NK-92 (cell line): ENCODE measurements around the gene ACSS3.
"Not testable (repeated sequence)": the region's sequence is repeated elsewhere in the genome, so short reads cannot be mapped to it uniquely, and the experiment has no call there.

Experiments
- DNase-seq: peaks from one replicate; lab custom pipeline; 2025; ENCODE audit not compliant: unreplicated experiment; lab: John Stamatoyannopoulos, UW

The ACSS3 gene, protein sequence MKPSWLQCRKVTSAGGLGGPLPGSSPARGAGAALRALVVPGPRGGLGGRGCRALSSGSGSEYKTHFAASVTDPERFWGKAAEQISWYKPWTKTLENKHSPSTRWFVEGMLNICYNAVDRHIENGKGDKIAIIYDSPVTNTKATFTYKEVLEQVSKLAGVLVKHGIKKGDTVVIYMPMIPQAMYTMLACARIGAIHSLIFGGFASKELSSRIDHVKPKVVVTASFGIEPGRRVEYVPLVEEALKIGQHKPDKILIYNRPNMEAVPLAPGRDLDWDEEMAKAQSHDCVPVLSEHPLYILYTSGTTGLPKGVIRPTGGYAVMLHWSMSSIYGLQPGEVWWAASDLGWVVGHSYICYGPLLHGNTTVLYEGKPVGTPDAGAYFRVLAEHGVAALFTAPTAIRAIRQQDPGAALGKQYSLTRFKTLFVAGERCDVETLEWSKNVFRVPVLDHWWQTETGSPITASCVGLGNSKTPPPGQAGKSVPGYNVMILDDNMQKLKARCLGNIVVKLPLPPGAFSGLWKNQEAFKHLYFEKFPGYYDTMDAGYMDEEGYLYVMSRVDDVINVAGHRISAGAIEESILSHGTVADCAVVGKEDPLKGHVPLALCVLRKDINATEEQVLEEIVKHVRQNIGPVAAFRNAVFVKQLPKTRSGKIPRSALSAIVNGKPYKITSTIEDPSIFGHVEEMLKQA

DNA sequence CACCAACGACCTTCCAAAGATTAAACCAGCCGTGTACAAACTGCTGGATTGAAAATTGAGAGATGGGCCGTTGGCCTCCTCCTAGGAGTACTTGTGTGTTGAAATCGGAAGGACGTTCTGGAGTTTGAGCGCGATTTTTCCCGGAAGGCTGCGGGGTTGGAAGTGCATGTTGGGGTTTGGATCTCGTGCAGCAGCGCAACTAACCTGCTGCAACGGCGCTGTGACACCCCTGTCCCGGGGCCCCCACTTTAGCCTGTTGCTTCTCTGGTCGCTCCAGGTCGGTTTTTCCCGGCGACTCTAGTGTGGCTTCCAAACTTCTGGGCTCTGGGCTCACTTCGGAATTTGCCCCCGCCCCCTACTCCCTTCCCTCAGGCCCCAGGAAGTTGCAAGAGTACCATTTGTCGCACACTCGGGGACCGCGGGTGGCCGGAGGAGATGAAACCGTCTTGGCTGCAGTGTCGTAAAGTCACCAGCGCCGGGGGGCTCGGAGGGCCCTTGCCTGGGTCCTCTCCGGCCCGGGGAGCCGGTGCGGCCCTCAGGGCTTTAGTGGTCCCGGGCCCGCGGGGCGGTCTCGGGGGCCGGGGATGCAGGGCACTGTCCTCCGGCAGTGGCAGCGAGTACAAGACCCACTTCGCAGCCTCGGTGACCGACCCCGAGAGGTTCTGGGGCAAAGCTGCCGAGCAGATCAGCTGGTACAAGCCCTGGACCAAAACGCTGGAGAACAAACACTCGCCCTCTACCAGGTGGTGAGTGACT is at the start of gene ACSS3:
ACSS3 (plus strand) TSS at position 394 of the 756 bp plus-strand sequence; CDS start at position 436, 42 bp downstream.
- DNase-seq, result no peak

DNA sequence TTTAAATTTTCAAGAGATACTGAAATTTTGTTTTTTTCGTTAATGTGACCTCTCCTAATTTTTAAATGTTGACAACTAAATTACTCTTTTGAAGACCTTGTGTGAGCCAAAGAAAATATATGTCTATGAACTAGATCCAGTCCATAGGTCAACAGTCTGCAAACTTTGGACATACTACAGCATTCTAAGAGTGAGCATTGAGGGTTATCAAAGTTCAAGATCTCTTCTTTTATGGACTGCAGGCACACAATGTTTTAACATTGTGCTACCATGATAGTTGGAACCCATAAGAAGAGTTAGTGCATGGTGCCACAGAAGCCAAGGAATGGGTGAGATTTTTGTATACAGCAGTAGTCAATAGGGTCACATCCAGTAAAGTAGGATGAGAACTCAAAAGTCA is 43.0 kb upstream of the ACSS3 start:
- DNase-seq, result no peak

DNA sequence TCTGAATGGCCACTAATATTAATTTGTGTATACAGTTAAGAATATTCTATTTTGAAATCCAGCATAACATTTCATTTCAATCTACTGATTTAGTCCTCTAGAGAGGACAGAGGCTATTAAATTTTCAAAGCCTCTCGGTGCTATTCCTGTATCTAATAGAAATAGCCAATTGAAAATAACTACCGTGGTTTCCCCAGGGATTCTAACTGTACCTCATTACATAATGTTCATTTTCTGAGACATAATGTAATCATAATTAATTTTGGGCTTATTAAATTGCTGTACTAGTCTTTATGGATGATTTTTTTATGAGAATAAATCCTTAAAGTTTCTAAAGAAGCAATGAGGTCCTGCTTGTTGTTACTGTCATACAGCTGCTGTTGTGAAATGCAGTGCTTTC is 38.6 kb upstream of the ACSS3 start:
- no peak for DNase-seq

DNA sequence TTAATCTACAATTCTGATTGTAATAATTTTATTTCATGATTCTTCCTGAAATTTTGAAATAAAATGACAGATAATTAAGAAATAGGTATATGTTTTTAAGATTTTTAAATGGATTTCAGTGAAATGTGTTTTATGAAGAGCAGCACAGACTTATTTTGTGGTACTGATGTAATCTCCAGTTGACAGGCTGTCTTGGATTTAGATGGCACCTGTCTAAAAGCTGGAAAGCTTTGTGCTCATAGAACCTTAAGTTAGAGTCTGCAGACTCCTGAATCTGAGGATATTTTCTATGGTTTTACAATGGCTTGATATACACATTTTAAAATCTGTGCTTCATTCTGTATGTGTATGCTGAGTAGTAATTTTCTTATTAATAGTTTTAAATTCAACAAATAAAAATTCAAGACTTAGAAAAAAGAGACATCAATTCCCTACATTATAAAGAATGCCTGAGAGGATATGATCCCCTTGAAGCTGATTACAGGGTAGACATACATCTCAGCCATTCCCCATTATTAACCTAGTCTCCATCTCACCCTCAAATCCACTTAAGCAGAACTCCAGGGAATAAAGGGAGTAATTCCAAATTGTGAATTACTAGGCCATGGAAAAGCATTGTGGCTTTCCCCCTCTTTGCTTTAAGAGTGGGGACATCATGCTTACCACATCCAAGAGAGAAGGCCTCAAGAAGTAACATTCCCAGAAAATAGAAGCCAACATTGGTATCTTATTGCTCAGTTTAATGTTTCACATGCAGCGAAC is 33.7 kb upstream of the ACSS3 start:
- DNase-seq, result no peak

DNA sequence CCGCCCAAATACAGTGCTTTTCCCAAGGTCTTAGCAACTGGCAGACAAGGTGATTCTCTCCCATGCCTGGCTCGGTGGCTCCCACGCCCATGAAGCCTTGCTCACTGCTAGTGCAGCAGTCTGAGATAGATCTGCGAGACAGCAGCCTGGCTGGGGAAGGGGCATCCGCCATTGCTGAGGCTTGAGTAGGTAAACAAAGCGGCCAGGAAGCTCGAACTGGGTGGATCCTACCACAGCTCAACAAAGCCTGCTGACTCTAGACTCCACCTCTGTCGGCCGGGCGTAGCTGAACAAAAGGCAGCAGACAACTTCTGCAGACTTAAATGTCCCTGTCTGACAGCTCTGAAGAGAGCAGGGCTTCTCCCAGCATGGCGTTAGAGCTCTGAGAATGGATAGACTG is 12.9 kb upstream of the ACSS3 start:
- DNase-seq, result not testable (repeated sequence)

DNA sequence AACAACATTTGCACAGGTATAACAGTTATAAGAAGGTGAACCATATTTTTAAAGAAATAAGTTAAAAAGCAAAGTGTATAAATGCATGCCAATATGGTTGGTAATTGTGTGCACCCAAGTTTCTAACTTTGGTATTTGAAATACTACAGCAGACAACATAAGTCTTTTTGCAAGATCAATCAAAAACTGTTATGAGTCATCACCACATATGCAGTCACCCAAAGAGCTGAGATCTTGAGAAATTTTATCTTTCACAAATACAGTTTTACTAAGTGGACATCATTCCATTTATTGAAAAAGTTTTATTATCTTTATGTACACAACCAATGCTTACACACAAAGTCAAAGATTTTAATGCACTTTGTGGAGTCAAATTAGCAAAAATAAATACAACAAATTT is 7.0 kb upstream of the ACSS3 start:
- DNase-seq, result no peak

DNA sequence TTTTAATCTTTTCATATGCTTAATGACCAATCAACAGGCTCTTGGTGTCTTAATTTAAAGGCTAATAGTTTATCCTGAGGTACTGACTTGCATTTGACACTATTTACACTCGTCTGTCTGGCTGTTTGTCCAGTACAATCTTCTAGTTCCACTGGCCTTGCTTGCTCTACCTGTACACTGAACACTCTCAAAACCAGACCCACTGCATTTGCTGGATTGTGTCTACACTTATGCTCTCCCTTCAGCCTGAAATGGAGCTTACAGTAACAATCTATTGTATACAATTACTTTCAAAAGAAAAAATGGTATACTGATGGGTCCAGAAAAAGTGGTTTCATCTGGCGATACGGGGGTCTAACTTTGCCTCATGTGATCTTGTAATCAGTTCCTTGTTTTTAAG is 2.3 kb upstream of the ACSS3 start:
- DNase-seq, result no peak

DNA sequence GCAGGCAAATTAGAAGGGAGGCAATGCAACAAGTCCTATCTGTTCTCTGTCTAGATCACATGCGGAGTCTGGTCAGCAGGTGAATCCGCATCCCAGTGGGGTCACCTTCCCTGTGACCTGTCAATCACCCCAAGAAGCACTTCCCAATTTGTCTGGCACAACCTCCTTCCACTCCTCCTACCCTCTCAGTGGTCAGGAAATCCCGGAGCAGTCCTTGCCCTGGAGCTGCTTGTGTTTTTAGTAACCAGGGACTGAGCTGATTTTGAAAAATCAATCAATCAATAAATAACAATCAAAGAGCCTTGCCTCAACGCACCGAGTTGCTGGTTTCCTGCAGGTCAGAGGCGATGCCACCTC is 572 bp upstream of the ACSS3 start:
- DNase-seq, result no peak

DNA sequence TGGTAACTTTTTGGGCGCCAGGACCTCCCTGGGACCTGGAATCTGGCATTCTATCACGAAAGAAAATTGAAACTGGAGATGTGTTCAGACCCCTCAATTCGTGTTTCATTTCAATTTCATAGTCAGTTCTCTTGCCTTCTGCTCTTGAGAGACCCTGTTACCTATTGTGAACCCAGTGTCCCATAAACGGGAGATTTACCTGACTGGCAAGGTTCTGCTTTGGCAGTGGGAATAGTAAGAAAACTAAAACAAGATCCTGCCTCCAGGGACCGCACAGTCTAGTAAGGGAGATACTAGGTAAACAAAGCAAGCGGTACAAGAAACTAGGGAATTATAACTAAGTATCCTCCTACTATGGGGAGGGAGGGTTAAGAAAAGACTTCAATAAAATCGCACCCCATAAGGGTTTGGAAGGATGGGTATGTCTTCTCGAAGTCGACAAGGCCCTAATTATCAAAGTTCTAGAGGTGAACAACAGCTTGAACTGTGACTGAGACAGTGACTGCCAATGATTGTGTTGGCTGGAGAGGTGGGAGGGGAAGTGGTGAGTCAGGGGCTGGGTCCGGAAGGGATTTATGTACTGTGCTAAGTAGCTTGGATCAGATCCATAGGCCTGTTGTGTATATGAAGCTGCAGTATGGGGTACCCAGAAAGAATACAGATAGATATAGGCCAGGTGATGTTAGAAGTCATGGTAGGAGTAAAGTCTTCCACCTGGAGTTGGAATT is 754 bp downstream of the ACSS3 start:
- no peak for DNase-seq

DNA sequence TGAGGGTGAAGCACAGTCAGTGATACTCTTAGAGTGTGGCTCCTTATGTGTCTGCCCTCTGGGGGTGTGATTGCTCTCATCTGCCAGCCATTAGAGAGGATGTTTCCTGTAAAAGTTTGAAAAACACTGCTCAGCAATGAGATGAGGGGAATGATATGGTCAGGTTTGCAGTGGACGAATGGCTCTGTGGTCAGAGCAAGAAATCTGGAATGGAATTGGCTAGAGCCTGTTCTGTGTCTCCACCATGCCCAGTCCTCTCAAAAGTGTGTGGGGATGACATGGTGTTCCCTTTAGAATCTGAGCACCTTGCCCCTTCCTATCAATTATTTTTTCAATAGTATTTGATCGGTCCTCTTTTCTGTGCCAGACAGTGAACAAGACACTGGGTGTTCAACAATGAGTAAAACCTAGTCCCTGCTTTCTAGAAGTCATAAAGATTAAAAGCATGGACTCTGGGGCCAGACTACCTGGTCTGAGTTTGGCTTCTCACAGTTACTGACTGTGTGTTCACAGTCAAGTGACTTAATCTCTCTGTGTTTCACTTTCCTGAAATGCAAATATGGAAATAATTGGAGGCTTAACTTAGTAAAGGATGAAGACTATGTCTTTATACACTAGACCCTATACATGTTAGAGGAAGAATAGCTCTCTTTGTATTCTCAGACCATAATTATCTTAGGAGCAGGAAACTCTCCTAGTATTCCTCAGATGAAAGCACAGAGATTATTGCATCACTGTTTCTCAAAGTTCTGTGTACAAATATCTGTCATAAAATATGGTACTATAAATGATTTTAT is 1.6 kb downstream of the ACSS3 start:
- DNase-seq, result no peak

DNA sequence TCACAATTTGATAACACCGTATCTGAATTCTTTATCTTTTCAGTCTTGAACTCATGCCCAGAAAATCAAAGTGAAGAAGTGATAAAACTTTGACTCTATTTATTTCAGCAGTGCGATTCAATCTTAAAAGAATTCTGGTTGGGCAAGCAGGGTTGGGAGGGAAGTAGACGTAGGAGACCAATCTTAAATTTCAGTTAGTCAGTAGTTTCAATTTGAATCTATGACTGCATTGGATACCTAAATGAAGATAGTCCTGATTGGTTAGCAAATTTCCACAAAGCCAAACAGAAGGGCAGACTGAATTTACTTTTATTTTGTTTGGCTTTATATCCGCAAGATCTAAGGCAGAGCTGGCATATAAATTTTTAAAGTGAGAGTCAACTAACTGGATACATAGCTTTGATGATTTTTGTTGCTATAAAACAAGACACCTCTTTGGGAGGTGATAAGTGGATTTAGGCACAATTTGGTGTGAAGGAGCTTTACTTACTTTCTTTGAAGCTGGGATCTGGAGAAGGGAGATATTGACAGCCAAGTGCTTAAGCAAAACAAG is 2.6 kb downstream of the ACSS3 start:
- DNase-seq, result no peak

DNA sequence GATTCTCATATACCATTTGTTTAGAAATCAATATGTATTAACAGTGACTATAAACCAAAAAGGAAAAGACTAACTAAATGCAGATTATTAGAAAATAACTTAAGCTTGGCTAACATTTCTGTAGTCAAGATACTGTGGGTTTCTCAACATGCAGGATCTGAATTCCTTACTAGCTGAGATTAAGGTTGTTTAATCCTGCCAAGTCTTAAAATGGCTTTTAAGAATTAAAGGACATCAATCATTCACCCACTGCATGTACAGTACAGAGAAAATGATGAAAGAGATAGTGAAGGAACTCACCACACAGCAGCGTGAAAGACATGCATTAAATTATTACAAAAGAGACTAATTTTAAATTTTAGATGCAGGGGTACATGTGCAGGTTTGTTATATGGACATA is 3.8 kb downstream of the ACSS3 start:
- DNase-seq, result no peak

DNA sequence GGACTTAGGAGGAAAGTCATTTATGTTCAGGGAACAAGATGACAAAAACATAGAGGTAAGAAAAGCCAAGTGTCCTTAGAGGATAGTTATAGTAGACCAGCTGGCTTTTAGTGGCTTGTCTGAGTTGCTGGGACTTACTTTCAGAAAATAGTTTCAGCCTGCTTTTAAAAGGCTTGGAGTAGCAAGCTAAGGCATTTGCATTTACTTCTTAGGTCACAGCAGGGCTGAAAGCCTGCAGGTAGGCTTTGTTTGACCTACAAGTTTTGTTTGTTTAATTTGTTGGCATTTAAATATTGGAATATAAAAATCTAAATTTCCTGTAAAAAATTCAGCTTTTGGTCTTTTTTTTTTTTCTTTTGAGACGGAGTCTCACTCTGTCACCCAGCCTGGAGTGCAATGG is 5.1 kb downstream of the ACSS3 start:
- no peak for DNase-seq

DNA sequence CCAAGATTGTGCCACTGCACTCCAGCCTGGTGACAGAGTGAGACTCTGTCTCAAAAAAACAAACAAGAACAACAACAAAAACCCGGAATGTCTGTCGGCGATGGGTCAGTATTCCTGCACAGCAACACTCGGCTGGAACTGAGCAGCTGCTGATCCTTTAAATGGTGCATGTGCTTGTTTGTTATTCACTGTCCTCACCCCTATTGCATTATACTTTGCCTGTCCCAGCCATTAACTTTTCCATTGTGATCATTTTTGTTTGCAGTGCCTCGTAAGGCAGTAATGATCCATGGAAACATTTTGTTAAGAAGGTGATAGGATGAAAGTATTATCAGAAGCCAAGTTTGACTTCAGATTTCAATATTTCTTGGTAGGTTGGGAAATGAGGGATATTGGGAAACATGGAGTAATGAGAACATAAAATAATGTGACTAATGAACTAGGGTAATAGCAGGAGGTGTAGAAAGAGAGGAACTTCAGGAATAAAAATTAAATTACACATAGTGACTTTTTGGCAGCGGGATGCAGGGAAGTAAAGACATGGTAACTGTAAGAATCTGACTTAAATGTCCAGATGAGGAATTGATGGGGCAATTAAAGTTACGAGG is 6.1 kb downstream of the ACSS3 start:
- DNase-seq, result no peak

DNA sequence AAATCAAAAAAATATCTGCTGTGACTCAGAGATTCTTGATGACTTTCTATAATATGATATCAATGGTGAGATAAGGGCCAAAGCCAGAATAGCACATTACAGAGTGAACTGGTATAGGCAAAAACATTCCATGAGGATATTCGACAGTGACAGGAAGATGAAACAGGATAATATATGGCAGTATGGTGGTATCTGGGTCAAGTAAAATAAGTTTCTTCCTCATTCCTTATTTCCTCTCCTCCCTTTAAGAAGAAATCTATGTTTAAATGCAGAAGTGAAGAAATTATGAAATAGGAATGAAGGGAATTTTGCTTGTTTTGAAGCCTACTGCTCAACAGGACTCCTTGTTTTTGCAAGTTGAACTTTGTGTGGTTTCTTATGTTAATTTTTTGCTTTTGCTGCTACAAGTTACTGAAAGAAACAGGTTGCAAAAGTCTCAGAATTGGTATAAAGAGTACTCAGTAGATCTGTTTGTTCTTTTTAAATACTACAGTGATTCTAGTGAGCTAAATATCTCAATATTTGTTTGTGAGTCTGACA is 7.0 kb downstream of the ACSS3 start:
- DNase-seq, result no peak

DNA sequence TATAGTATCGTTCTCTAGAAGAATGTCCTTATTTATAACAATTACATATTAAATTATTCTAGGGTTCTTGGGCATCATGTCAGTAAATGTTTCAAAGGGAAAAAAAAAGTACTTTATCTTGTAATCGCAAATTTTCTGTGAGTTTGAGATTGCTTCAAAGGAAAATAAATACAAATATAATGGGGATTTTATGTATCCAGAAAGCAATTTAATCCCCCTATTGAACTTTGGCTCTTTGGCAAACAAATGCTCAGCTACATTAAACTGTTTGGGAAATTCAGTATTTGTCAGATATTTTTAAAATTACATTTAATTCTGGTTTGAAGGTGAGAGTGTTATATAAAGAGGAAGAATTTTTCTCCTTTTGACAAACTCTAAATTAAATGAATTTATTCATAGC is 8.0 kb downstream of the ACSS3 start:
- DNase-seq, result no peak

DNA sequence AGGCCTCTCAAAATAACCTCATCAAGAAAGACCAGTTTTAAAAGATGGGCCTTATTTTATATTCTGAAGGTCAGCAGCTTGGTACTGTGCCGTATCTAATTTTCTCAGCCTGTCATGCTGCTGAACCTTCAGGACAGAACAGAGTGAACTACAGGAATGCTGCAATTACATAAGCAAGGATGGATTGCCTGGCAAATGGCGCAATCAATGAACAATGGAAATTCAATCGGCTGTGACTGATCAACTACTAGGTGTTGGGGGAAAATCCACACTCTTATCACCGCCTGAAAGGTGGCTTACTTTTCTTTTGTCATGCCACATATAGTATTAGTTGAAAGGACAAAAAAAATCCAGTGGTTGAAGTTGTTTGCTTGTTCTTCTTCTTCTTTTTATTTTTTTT is 8.5 kb downstream of the ACSS3 start:
- DNase-seq, result no peak

DNA sequence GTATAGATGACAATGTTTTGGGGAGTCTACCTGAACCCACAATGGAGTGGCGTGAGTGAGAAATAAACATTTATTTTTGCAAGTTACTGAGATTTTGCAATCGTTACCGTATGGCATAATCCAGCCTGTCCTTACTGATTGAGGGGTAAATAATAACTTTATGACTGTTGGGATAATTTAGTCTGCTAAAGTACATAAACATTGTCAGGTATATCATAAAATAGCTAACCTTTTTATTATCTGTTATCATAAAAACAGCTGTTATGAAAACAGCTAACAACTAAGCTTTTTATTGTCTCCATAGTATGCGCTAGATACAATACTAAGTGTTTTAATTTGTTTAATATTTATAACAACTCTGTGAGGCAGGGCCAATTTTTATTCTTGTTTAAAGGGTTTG is 10.3 kb downstream of the ACSS3 start:
- DNase-seq, result no peak

DNA sequence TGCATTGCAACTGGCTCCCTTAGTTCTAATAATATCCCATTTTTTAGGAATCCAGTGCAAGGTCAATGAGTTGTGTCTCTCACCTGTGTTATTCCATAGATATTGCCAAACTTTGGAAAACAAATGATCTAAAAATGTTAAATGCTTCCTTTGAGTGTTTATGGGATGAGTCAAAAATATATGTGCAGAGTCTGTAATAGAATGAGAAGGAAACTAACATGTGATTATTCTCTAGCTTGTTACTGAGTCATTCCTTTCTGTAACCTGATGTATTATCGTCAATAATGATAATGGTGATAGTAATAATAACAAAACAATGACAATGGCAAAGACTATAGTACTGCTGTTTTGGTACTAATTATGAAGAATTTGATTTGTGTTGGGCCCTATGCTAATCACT is 11.5 kb downstream of the ACSS3 start:
- DNase-seq, result no peak
